Lower leg skin (tissue), 4 donors: ENCODE measurements around the gene WASF1. TPM values are rescaled to one million over a fixed set of nuclear protein-coding genes. Genes with fewer than 3 reads are reported as not detected.

Experiments used
- DNase-seq, 2 donors: peaks; one replicate each; pipeline ENCODE4 v3.0.0-alpha.2; 2019; ENCODE audit warnings: low spot score in 2 of 2
- H3K4me3 ChIP-seq: fragments of 200-600 bp; sonication (generic); 2 replicates; pipeline ENCODE4 v1.5.1; 2017; ENCODE audit warnings: mild to moderate bottlenecking, low read depth; ENCODE audit not compliant: poor library complexity, severe bottlenecking
- POLR2A ChIP-seq, 2 donors: fragments of 450-650 bp; IDR thresholded peaks; one replicate each; pipeline ENCODE4 v1.6.1; 2016 to 2017; ENCODE audit warnings: antibody characterized with exemption in 2 of 2, mild to moderate bottlenecking in 1 of 2, moderate library complexity in 1 of 2
- WGBS, 2 donors: methylation state at CpG; one replicate each; pipeline ENCODE4 v1.1.5; 2018; 5-methylcytosine and 5-hydroxymethylcytosine counted together
- intact Hi-C: fragments of 100-400 bp; cut with DNase I; formaldehyde crosslinking; loops from one replicate; pipeline ENCODE4 v1.15.0; 2023; ENCODE audit warnings: low total_unique reads
- total RNA-seq, 4 donors: library from RNA; depleted of rRNA; stranded (reverse); fragments of >200 nt; gene quantifications; one replicate each; pipeline ENCODE4 v1.1.0, GENCODE V29; 2016
- TF ChIP-seq, protein P1 (sequence below), 3 donors: fragments of 450-650 bp; IDR thresholded peaks; one replicate each; pipeline ENCODE4 v1.5.1; 2016; ENCODE audit warnings: antibody characterized with exemption in 3 of 3, mild to moderate bottlenecking in 3 of 3, moderate library complexity in 2 of 3

WASF1 gene
- total RNA-seq, 4 donors from 2014 or later = 3.2 to 8.6 (median 7.6) TPM

DNA sequence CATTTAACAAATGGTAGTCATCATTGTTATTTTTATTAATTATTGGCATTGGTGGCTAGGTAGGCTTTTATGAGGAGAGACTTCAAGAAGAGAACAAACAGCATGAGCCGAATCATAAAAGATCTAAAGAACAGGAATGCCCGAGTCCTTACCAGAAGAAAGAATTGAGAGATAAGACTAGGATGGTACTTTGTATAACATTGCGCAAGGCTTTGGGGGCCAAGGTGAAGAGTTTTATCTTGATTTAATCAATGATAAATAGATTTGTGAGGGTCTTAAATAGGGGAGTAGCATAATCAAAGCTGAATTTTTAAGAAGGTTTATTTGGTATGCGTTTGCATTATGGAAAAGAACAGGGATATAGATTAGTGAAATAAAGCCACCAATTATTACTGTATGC lies 16.2 kb upstream of the WASF1 start:
- intact Hi-C loops = no loop called here
- WGBS, 2 donors = 92 to 96% methylated on average over 4 of the region's 4 CpGs
- H3K4me3 ChIP-seq = no peak overlapping the region
- no peak for DNase-seq
- TF ChIP-seq, protein P1, sequence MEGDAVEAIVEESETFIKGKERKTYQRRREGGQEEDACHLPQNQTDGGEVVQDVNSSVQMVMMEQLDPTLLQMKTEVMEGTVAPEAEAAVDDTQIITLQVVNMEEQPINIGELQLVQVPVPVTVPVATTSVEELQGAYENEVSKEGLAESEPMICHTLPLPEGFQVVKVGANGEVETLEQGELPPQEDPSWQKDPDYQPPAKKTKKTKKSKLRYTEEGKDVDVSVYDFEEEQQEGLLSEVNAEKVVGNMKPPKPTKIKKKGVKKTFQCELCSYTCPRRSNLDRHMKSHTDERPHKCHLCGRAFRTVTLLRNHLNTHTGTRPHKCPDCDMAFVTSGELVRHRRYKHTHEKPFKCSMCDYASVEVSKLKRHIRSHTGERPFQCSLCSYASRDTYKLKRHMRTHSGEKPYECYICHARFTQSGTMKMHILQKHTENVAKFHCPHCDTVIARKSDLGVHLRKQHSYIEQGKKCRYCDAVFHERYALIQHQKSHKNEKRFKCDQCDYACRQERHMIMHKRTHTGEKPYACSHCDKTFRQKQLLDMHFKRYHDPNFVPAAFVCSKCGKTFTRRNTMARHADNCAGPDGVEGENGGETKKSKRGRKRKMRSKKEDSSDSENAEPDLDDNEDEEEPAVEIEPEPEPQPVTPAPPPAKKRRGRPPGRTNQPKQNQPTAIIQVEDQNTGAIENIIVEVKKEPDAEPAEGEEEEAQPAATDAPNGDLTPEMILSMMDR (IDR thresholded peaks at IDR 0.05) = no peak
- TF ChIP-seq POLR2A (IDR thresholded peaks at IDR 0.05) = no peak

DNA sequence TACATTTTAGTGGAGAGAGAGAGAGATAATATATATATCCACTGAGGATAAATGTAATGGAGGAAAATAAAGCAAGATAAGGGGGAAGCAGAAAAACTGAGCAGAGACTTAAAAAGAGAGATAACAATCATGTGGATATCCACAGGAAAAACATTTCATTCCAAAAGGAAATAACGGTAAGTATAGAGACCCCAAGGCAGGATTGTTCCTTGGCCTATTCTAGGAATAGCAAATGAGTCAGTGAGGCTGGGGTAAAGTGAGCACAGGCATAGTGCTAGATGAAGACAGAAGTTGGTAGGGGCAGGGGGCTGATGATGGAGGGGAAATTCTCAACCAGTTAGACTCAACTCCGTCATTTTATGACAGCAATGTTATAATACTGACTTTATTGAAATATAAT lies 12.0 kb upstream of the WASF1 start:
- TF ChIP-seq POLR2A (IDR thresholded peaks at IDR 0.05) = no peak
- TF ChIP-seq, protein P1 (IDR thresholded peaks at IDR 0.05) = no peak
- intact Hi-C loops = no loop called here
- no peak for DNase-seq
- no peak overlapping the region for H3K4me3 ChIP-seq
- WGBS, 2 donors = 81 to 92% methylated on average over 2 of the region's 2 CpGs

DNA sequence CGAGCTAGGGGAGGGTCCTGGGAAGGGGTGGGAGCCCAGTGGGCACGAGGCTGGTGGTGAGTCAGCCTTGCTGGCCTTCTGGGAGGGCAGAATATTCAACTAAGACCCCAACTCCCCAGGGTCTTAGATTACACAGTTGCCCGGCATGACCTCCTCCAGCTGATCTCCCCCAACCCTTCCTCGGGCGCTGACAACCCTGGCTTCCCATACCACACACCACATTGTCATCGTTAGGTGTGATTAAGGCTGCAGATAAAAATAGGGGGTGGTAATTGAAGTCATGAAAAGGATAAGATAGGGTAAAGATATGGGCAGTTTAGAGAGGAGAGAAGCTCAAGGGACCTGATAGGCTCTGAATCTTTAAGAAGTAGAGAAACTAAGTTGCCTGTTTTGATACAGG lies 11.3 kb upstream of the WASF1 start:
- DNase-seq = no peak

DNA sequence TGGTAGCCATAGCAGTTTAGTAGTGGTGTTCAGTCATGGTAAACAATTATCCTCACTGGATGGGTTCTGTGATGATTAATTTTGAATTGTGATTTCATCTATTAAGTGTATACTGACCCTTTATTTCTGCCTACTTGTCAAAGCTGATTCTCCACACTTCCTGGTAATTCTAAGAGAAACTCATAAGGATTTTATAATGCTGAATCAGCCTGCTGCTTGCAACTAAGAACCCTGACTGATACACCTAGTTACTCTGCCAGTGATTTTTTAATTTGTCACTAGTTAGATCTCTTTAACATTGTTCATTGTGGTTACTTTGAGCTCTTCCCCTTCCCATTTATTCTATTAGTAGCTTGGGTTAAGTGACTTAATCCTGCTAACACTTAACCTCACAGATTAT lies 9.3 kb upstream of the WASF1 start:
- DNase-seq = no peak
- TF ChIP-seq, protein P1 (IDR thresholded peaks at IDR 0.05) = no peak
- no peak for TF ChIP-seq POLR2A (IDR thresholded peaks at IDR 0.05)
- intact Hi-C loops = loop anchor here (10.0 kb wide), 1 partner anchor 144 kb away; no protein-coding TSS in a partner anchor
- H3K4me3 ChIP-seq = no peak overlapping the region

More for the DNA sequence above, 11.3 kb upstream of the WASF1 start:
- H3K4me3 ChIP-seq = no peak overlapping the region
- 88 to 93% methylated on average over 6 of the region's 6 CpGs for WGBS, 2 donors
- intact Hi-C loops = no loop called here
- TF ChIP-seq, protein P1 (IDR thresholded peaks at IDR 0.05) = no peak
- no peak for TF ChIP-seq POLR2A (IDR thresholded peaks at IDR 0.05)

DNA sequence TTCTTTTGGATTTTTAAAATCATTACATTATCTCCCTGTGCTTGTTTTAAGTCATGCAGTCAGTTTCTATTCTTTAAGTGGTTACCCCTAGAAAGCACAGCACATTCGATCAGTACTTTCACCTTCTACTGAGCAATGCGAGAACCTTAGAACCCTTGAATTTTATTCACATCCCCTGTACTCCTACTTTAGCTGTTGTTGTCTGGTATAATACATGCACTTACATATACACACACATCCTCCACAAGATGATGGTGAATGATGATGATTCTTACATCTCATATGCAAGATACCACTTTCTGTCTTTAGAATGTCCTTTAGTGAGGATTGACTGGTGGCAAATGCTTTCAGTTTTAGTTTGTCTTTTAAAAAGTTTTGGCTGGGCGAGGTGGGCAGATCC lies 6.4 kb upstream of the WASF1 start:
- no peak overlapping the region for H3K4me3 ChIP-seq
- WGBS, 2 donors = 88 to 93% methylated on average over 3 of the region's 3 CpGs
- no peak for DNase-seq
- intact Hi-C loops = loop anchor here (10.0 kb wide), 1 partner anchor 141 kb away; no protein-coding TSS in a partner anchor
- no peak for TF ChIP-seq POLR2A (IDR thresholded peaks at IDR 0.05)
- TF ChIP-seq, protein P1 (IDR thresholded peaks at IDR 0.05) = no peak

DNA sequence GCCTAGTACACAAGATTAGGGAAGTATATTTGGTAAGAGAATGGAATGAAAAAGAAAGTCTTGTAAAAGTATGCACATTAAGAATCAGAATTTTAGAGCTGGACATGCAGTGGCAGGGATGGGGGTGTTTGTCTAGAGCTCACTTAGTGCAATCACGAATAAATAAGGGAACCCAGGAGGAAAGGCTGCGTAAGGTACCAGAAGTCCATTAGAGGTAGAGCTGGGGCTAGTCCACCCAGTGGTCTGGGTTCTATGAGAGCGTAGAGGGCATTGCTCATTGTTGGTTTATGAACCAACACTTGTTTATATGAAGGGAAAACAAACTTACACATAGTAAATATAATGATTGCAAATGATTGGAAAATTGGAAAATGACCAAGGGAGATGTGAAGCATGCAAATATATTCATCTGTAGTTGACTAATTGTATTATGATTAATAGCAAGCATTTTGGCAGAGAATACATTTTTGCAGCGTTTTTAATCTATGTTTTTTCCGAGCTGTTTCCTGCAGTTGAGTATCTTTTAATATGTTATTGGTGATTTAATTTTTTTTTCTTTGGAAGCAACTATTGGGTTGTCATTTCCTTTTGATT lies 3.9 kb upstream of the WASF1 start:
- intact Hi-C loops = loop anchor here (10.0 kb wide), 1 partner anchor 139 kb away; no protein-coding TSS in a partner anchor
- no peak for TF ChIP-seq POLR2A (IDR thresholded peaks at IDR 0.05)
- TF ChIP-seq, protein P1 (IDR thresholded peaks at IDR 0.05) = no peak
- 64 to 65% methylated on average over 5 of the region's 5 CpGs for WGBS, 2 donors
- no peak for DNase-seq
- no peak overlapping the region for H3K4me3 ChIP-seq
